Left ventricle myocardium inferior (tissue), 1 donor: ENCODE data around the gene CSRP1. TPM values are rescaled to one million over a fixed set of nuclear protein-coding genes. Genes with fewer than 3 reads are reported as not detected.

Experiments
- DNase-seq: peaks from one replicate; pipeline ENCODE4 v3.0.0-alpha.2; 2020
- H3K27ac ChIP-seq: fragments of 200-600 bp; replicated peaks from 2 replicates; pipeline ENCODE4 v1.8.0; 2021
- H3K27me3 ChIP-seq: fragments of 200-600 bp; 2 replicates; pipeline ENCODE4 v1.8.0; 2021; ENCODE audit warnings: low read depth
- H3K36me3 ChIP-seq: fragments of 200-600 bp; 2 replicates; pipeline ENCODE4 v1.8.0; 2021
- H3K4me1 ChIP-seq: fragments of 200-600 bp; 2 replicates; pipeline ENCODE4 v1.8.0; 2021
- H3K4me3 ChIP-seq: fragments of 200-600 bp; 2 replicates; pipeline ENCODE4 v1.8.0; 2021; ENCODE audit warnings: mild to moderate bottlenecking, moderate library complexity
- H3K9me3 ChIP-seq: fragments of 200-600 bp; replicated peaks from 2 replicates; pipeline ENCODE4 v1.8.0; 2021
- CTCF ChIP-seq: fragments of 200-600 bp; IDR thresholded peaks from 2 replicates; pipeline ENCODE4 v1.8.0; 2021; ENCODE audit warnings: antibody characterized with exemption, mild to moderate bottlenecking, borderline replicate concordance
- intact Hi-C: fragments of 100-400 bp; cut with micrococcal nuclease; formaldehyde crosslinking; loops from one replicate; pipeline ENCODE4 v1.11.0; 2022
- total RNA-seq: library from RNA; stranded (reverse); fragmentation: NEBNext Ultra II Directional; extraction: Animal tissue kit (Norgen Biotek cat#: 25700); gene quantifications from one replicate; pipeline ENCODE4 v1.2.1, GENCODE V29; 2021
- donor health status: DM: no; HTN: yes; CAD: no; lungs with severe emphysema.

CSRP1 gene
- total RNA-seq, 1 donor from 2014 or later, result 41.0 TPM

GRCh38 chr1:201454608-201455007, 52.3 kb downstream of the CSRP1 start:
- no peak for DNase-seq
- no peaks in the 10 kb centered on the region for H3K36me3 ChIP-seq
- no peak overlapping the region for H3K4me3 ChIP-seq
- peaks cover 51% of the 10 kb centered on the region for H3K4me1 ChIP-seq
- H3K27me3 ChIP-seq, result no peaks in the 10 kb centered on the region
- no peak overlapping the region for H3K27ac ChIP-seq
- H3K9me3 ChIP-seq, result no peaks in the 10 kb centered on the region
- intact Hi-C loops, result no loop called here
- TF ChIP-seq CTCF, result no peak

- TF ChIP-seq CTCF, result no peak
- Histone ChIP-seq H3K36me3 (no peaks in the 10 kb centered on the region), H3K4me1 (peaks cover 68% of the 10 kb centered on the region), H3K4me3 (no peak overlapping the region), H3K27me3 (no peaks in the 10 kb centered on the region), H3K9me3 (no peaks in the 10 kb centered on the region), H3K27ac (no peak overlapping the region)
- intact Hi-C loops, result no loop called here
- DNase-seq, result no peak
Observed at GRCh38 chr1:201452866-201453265, 54.1 kb downstream of the CSRP1 start.

- Histone ChIP-seq H3K36me3 (no peaks in the 10 kb centered on the region), H3K27ac (peak overlapping the region; percentile 86), H3K9me3 (no peaks in the 10 kb centered on the region), H3K27me3 (no peaks in the 10 kb centered on the region), H3K4me1 (peaks cover 51% of the 10 kb centered on the region), H3K4me3 (no peak overlapping the region)
- intact Hi-C loops, result no loop called here
- peak; percentile 73 for DNase-seq
- no peak for TF ChIP-seq CTCF
Observed at GRCh38 chr1:201450721-201451291, 56.1 kb downstream of the CSRP1 start.

- Histone ChIP-seq H3K4me1 (peaks cover 41% of the 10 kb centered on the region), H3K27me3 (no peaks in the 10 kb centered on the region), H3K9me3 (no peaks in the 10 kb centered on the region), H3K27ac (peak overlapping the region; percentile 86), H3K4me3 (no peak overlapping the region), H3K36me3 (no peaks in the 10 kb centered on the region)
- TF ChIP-seq CTCF, result no peak
- intact Hi-C loops, result no loop called here
- no peak for DNase-seq
Observed at GRCh38 chr1:201448990-201449389, 57.9 kb downstream of the CSRP1 start.

GRCh38 chr1:201447903-201448871, 58.7 kb downstream of the CSRP1 start:
- no peaks in the 10 kb centered on the region for H3K36me3 ChIP-seq
- H3K9me3 ChIP-seq, result no peaks in the 10 kb centered on the region
- intact Hi-C loops, result no loop called here
- H3K27me3 ChIP-seq, result no peaks in the 10 kb centered on the region
- peak; percentile 81 for DNase-seq
- H3K4me3 ChIP-seq, result no peak overlapping the region
- peaks cover 41% of the 10 kb centered on the region for H3K4me1 ChIP-seq
- peak; percentile 91 for TF ChIP-seq CTCF
- H3K27ac ChIP-seq, result peak overlapping the region; percentile 86
